ENCODE measurements around the gene FASN. TPM values are rescaled to one million over a fixed set of nuclear protein-coding genes. Genes with fewer than 3 reads are reported as not detected.
A peak's percentile ranks its signal among the peaks of the same experiment; 100 is the strongest.

FASN gene
- total RNA-seq, 1 experiment from 2014 or later: 433 TPM

DNA sequence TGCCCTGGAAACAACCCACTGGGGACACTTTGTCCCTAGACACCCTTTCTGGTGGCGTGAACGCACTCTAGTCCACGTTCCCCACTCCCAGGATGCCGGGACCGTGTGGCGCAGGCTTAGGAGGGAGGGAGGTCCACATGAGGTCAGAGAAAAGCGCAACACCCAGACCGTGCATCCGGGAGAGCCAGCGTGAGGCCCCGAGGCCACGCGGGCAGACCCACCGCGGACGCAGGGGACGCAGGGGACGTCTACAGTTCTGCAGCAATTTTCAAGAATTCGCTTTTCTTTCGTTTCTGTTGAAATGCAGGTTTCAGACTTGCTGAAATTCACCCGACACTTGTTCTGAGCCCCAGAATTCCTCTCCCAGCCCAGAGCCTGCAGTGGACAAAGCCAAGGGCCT is 51.1 kb downstream of the FASN start:
- TF ChIP-seq, protein P1, sequence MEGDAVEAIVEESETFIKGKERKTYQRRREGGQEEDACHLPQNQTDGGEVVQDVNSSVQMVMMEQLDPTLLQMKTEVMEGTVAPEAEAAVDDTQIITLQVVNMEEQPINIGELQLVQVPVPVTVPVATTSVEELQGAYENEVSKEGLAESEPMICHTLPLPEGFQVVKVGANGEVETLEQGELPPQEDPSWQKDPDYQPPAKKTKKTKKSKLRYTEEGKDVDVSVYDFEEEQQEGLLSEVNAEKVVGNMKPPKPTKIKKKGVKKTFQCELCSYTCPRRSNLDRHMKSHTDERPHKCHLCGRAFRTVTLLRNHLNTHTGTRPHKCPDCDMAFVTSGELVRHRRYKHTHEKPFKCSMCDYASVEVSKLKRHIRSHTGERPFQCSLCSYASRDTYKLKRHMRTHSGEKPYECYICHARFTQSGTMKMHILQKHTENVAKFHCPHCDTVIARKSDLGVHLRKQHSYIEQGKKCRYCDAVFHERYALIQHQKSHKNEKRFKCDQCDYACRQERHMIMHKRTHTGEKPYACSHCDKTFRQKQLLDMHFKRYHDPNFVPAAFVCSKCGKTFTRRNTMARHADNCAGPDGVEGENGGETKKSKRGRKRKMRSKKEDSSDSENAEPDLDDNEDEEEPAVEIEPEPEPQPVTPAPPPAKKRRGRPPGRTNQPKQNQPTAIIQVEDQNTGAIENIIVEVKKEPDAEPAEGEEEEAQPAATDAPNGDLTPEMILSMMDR (conservative IDR thresholded peaks at IDR 0.05): no peak
- H3K4me3 Mint-ChIP-seq: no peak overlapping the region; a peak in 1 of 5 replicates

More for the DNA sequence above, 51.1 kb downstream of the FASN start:
- no peak overlapping the region for H4K91ac ChIP-seq (ENCODE audit: insufficient read length, low read depth, low read length)
- H3K9ac ChIP-seq (ENCODE audit: extremely low read depth, insufficient read length, low read length): no peak overlapping the region
- no peak overlapping the region for H3K18ac ChIP-seq (ENCODE audit: insufficient read length, low read depth, low read length)
- no peaks in the 10 kb centered on the region for H3K79me1 ChIP-seq (ENCODE audit: insufficient read depth, low read depth, low read length, poor library complexity, severe bottlenecking)
- H3K4me2 ChIP-seq (ENCODE audit: insufficient read depth, insufficient read length, low read length): no peak overlapping the region
- H3K9me3 ChIP-seq (ENCODE audit: control insufficient read depth, low read depth, low read length): no peaks in the 10 kb centered on the region
- H2BK12ac ChIP-seq (ENCODE audit: insufficient read length, low read depth, low read length): no peak overlapping the region
- H3K27ac ChIP-seq (ENCODE audit: insufficient read length, low read depth, low read length): no peak overlapping the region
- H3K79me2 ChIP-seq (ENCODE audit: insufficient read depth, low read length): no peaks in the 10 kb centered on the region
- H3K56ac ChIP-seq (ENCODE audit: insufficient read length, low read depth, low read length): no peak overlapping the region
- no peak for DNase-seq
- no peak overlapping the region for H2BK120ac ChIP-seq (ENCODE audit: low read depth, low read length, poor library complexity, severe bottlenecking)
- H2BK20ac ChIP-seq (ENCODE audit: low read depth, low read length, poor library complexity, severe bottlenecking): no peak overlapping the region
- peaks cover 6 to 23% (median 21%) of the 10 kb centered on the region in 3 experiments; a peak in 6 of 7 replicates for H3K36me3 Mint-ChIP-seq (ENCODE audit: insufficient read depth in 1 of 3, low read depth in 3 of 3)
- no peaks in the 10 kb centered on the region for H4K20me1 ChIP-seq (ENCODE audit: control insufficient read depth, insufficient read depth, insufficient read length)
- WGBS (ENCODE audit: extremely low coverage, insufficient read length, low lambda C conversion rate): no CpG with 5 or more reads among the region's 21 CpGs
- H3K4me1 ChIP-seq (ENCODE audit: insufficient read depth, low read length): no peaks in the 10 kb centered on the region; the same call in 1 of the 2 replicates
- no peaks in the 10 kb centered on the region for H3K23me2 ChIP-seq (ENCODE audit: insufficient read length, low read depth, low read length, poor library complexity, severe bottlenecking)
- no peak overlapping the region for H4K5ac ChIP-seq (ENCODE audit: insufficient read length, low read depth, low read length)
- peak overlapping the region in 1 of 3 experiments; percentile 83; a peak in 2 of 7 replicates for H3K27ac Mint-ChIP-seq
- no peak overlapping the region for H3K4ac ChIP-seq (ENCODE audit: low read depth, low read length)
- H3K27me3 ChIP-seq (ENCODE audit: insufficient read depth, low read length): no peaks in the 10 kb centered on the region
- H3K9me3 Mint-ChIP-seq: no peaks in the 10 kb centered on the region; a peak in 1 of 5 replicates
- H2BK15ac ChIP-seq (ENCODE audit: low read depth, low read length): no peak overlapping the region
- no peaks in the 10 kb centered on the region; the same call in 1 of the 2 replicates for H3K27me3 Mint-ChIP-seq (ENCODE audit: low read depth)
- peaks cover 11 to 20% of the 10 kb centered on the region in 2 experiments; a peak in 3 of 4 replicates for H3K4me1 Mint-ChIP-seq
- H3T11ph ChIP-seq (ENCODE audit: low read length): no peak overlapping the region
- H2AFZ ChIP-seq (ENCODE audit: low read length): no peak overlapping the region
- no peak overlapping the region for H2BK5ac ChIP-seq (ENCODE audit: insufficient read length, low read length)
- H2AK5ac ChIP-seq (ENCODE audit: insufficient read length, low read length): no peak overlapping the region
- no peak overlapping the region for H4K8ac ChIP-seq (replicated peaks; ENCODE audit: insufficient read length, low read depth, low read length)
- no peak overlapping the region for H3K23ac ChIP-seq (ENCODE audit: insufficient read length, low read depth, low read length)
- no peak overlapping the region for H3K14ac ChIP-seq (ENCODE audit: insufficient read depth, low read length)

Measured in H9 (cell line).